HG03575 (cell line): ENCODE results near the gene GFRA4.

ENCODE experiments used
- ATAC-seq: cut with Tn5 transposase; IDR thresholded peaks from one replicate; pipeline ENCODE4 v1.9.1; 2021; ENCODE audit not compliant: unreplicated experiment, insufficient number of reproducible peaks, low FRiP score; ENCODE audit errors: extremely low read depth

GFRA4 gene

DNA sequence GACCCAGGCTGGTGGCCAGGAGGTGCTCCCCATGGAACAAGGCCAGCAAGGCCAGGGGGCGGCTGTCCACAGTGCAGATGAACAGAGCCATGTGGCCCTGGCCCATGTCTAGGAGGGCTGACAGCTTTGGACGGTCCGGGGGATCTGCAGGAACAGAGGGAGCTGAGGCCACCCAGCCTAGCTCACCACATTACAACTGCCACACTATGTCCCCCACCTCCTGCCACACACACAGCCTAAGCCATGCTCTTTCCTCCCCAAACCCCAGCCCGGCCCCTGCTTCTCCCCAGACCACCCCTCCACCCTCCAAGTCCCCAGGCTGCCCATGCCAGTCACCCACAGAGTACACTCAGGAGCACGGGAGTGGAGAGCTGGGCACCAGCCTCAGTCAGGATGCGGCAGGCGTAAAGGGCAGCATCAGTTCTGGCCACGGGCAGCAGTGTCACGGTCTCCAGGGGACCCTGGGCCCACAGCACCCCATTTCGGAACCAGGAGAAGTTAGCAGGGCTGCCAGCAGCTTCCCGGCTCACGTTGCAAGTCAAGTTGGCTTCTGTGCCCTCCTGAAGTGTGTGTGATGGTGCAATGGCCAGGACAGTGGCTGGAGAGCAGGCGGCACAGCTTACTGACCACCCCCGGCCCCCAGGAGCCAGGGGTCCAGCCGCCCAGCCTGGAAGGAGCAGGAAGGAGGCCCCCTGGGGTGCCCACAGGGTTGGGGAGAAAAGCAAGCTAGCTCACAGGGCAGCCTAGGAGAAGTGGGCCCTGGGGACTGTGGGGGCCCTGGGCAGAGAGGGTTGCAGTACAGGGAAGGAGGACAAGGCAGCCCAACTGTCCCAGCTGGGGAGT is 33.8 kb upstream of the GFRA4 start:
- ATAC-seq: no peak

DNA sequence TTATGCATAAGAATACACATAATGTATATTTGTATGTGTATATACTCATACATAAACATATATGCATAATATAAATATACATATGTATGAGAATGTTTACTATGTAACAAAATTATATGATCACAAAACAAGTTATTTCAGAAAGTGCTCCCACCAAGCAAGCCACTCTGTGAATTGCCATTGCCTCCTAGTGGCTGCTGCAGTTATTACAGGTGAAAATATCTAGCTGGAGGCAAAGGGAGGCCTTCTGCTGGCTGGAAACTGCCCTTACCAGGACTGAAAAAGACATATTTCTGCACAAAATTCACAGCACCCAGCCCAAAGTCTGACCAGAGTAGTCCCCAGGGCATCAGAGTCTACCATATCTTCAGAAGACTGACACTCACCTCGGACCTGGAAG is 33.0 kb upstream of the GFRA4 start:
- ATAC-seq: no peak

DNA sequence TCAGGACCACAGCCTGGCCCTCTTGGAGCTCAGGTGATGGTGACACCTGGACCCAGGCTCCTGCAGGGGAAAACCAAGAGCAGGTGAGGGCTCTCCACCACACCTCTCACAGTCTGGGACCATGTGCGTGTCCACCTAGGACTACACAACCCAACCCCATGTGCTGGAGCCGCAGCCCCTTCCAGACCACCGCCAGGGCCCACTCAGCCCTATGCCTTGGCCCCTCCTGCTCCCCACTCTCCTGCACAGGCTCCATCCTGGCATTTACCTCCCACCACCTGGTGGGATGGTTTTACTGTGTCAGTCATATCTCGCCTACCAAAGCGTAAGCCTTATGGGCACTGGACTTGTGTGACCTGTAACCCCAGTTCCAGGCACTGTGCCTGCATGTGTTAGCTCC is 31.7 kb upstream of the GFRA4 start:
- ATAC-seq: no peak

DNA sequence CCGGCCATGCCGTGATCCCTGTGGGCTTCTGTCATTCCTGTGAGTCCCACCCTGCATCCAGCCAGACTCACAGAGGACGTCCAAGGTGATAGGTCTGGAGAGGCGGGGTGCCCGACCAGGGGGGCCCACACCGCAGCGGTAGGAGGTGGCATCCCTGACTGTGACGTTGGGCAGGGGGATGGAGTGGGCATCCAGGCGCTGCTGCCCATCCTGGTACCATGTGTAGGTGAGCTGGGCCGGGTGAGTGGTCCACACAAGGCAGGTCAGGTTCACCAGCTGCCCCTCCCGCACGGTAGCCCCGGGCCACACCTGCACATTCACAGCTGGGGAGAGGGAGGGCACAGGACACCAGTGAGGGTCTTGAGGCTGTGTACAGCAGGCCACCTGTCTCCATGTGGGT is 30.2 kb upstream of the GFRA4 start:
- ATAC-seq: no peak

DNA sequence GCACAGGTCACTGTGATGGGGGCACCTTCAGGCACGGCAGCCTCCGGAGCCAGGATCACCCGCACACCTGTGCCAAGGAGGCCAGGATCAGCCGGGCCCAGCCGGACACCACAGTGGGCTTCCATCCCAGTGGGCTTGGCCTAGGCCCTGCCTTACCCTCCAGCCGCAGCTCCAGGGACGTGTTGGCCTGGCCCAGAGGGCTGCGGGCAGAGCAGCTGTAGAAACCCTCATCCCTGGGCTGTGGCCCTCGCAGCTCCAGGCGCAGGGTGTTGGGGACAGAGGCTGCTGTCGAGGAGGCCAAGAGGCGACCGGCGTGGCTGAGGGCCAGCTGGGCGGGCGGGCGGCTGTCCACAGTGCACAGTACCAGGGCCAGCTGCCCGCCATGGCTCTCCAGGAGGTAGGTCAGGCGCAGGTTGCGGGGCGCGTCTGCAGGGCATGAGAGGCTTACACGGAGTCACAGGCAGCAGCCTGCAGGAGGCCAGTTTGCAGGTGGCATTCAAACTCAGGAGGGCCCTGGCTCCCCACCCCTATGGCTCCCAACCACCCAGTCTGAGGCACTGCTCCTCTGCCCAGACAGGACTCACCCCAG is 29.6 kb upstream of the GFRA4 start:
- ATAC-seq: no peak

DNA sequence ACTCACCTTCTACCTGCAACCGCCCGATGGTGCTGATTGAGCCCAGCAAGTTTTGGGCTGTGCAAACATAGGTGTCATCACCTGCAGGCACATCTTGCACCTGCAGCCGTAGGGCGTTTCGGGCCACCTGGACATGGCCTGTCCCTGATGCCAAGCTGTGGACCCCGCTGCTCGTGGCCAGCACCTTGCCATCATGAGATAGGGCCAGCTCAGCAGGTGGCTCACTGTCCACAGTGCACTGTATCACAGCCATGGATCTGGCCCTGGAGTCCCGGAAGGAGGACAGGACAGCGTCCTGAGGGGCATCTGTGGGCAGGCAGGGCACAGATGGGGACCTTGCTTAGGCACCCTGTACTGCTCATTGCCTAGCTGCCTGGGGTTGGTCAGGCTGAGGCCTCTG is 28.7 kb upstream of the GFRA4 start:
- no peak for ATAC-seq

DNA sequence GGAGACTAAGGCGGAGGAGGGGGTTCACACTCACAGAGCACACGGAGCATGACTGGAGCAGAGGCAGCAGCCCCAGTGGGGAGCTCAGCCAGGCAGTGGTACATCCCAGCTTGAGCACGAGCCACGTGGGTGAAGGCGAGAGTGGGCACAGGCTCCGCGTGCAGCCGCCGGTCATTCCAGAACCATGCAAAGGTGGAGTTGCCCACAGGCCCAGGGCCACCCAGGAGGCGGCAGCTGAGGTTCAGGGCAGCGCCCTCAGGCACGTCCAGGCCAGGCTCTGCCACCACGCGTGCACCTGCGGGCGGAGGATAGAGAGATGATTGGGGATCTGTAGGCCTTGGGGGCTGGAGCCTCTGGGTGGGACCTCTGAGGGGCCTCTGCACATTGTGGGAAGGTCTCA is 28.1 kb upstream of the GFRA4 start:
- no peak for ATAC-seq

DNA sequence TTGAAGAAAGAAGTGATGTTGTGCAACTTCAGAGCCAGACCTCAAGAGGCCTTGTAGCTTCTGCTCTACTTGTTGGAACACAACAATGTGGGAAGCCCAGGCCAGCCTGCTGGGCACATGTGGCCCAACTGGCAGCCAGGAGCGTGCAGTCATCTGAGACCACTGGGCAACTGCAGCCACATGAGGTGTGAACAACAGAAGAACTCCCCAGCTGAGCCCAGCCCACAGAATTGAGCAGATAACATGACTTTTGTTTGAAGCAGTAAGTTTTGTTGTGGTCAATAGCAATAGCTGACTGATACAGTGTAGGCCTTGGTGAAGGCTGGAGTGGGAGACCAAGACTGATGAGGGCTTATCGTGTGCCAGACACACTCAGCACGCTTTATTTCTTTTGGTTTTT is 27.2 kb upstream of the GFRA4 start:
- no peak for ATAC-seq

DNA sequence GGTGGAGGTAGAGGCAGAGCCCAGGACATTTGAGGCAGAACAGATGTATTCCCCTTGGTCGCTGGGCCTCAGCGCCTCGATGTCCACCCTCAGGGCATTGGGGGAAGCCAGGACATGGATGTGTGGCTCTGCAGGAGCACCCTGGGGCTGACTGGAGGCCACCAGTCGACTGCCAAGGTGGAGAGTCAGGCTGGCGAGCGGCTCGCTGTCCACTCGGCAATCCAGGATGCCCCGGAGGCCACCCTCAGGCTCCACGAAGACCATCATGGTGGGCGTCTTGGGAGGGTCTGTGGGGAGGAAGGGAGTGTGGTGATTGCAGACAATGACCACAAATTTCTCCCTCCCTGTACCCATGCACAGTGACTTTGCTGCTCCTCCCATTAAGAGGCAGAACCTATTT is 26.8 kb upstream of the GFRA4 start:
- no peak for ATAC-seq

DNA sequence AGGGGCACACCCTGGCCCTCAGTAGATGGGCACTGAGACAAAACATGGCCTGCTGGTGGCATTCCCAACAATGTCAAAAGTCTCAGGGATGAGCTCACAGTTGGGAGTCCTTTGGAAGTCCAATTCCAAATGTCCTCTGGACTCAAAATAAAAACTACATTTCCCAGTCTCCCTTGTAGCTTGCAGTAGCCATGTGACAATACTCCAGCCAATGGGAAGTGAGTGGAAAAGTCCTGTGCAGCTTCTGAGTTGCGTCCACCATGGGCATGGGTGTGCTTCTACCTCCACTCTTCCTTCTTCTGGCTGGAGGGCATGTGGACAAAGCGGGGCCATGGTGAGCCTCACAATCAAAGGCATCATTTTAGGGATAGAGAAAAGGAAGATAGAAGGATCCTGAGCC is 24.5 kb upstream of the GFRA4 start:
- no peak for ATAC-seq

DNA sequence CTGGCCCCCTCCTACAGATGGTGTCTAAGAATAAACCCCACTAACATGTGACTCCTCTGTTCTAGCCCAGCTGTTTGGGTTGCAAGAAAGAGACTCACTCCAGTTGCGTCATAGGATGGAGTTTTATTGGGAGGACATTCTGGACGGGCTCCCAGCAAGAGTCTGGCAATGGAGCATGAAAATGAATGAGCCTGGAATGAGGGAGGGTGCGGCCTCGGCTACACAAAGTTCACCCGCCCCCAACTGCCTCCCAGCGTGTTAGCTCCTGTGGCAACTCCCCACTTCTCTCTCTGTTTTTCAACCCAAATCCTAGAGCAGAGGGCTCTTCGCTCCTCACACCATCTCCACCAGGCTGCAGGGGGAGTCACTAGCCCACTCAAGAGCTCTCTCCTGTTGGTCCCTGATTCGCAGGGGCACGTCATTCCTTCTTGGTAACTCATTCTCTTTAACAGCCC is 23.7 kb upstream of the GFRA4 start:
- no peak for ATAC-seq

DNA sequence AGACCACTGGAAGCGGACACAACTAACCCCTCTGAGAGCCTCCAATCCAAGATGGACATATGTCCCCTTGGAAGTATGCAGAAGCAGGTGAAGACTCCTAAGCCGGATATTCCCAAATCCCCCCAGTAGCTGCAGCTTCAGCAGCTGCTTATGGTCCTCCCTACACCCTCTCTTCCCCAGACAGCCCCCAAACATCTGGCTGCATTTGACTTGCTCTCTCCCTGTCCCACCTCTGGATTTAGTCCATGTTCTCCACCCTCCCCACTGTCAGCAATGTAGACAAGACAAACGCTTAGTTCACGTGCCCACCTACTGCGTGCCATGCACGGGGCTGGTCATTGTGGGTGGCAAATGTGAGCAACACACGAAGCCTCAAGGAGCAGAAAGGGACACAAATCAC is 23.2 kb upstream of the GFRA4 start:
- no peak for ATAC-seq

DNA sequence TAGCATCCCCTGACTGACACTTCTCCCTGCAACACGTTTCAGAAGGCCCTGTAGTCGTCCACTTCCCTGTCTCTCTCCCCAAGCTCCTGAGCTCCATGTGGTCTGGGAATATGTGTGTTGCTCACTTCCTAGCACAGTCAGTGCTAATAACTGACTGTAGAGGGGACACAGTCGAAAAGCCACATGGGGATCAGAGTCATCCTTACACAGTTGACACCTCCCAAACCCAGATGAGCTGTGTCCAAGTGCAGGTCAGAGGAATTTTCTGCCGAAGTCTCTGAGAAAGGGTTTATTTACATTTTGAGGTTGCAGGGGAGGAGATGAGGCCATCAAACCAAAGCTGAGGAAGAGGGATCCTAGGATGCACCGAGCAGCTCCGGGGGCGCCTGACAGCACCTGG is 22.1 kb upstream of the GFRA4 start:
- no peak for ATAC-seq

DNA sequence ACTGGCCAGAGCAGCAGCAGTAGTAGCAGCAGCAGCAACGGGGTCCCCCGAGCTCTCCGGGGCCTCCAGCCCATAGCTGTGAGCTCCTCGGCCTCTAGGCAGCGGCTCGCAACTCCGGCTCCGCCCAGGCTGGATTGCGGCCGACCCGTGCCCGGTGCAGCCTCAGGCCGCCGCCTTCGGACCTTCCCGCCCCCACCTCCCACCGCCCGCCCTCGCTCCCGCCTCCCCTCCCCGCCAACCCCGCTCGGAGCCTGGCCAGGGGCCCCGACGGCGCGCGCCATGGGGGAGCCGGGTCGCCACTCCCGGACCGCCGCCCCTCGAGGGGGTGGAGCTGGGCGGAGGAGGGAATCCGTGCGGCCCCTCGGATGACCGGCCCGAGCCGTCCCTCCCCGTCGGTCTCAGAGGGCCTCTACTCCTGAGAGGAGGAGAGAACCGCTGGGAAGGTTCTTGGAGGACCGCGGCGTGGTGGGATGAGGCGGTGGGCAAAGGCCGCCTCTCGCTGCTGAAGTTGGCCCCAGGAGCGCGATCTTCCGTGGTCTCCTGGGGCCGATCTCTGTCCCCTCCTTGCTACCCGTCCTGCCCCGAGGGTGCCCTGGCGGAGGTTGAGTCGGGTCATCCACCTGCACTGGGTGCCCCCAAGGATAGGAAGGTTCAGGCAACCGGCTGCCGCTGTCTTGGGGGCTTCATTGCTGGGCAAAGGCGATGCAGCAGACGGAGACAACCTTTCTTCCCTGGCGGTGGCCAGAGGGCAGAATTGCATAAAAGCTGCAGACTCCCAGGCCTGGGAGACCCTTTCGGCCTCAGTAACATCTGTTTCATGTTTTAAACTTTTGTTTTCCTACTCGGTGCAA is 19.0 kb upstream of the GFRA4 start, which contains the start of gene ADAM33:
Gene ADAM33 (minus strand): TSS at position 80 of the 851 bp plus-strand sequence. CDS start 6 bp downstream, at position 74.
- ATAC-seq: no peak

DNA sequence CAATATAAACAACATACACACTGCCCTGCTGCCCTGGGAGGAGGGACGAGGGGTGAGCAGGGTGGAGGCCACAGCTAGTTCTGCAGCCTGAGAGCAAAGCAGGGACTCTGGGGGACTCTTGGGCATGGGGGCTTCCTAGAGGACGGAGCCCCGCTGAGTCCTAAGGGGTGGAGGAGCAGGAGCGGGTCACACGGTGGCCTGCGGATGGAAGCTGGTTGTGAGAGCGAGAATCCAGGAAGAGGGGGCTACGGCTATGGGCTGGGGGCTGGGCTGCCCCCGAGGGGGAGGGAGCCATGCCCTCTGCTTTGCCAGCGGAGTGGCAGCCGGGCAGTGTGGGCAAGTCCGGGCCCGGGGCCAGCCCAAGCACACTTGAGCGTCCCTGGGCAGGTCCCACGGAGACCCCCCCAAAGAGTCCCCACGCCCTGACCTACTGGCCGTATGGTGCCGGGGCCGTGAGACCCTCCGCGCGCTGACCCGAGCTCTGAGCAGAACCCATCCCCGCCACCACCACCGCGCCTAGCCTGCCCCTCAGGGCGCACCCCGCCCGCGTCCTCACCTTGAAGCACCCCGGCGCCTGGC is 18.2 kb upstream of the GFRA4 start:
- ATAC-seq: no peak

DNA sequence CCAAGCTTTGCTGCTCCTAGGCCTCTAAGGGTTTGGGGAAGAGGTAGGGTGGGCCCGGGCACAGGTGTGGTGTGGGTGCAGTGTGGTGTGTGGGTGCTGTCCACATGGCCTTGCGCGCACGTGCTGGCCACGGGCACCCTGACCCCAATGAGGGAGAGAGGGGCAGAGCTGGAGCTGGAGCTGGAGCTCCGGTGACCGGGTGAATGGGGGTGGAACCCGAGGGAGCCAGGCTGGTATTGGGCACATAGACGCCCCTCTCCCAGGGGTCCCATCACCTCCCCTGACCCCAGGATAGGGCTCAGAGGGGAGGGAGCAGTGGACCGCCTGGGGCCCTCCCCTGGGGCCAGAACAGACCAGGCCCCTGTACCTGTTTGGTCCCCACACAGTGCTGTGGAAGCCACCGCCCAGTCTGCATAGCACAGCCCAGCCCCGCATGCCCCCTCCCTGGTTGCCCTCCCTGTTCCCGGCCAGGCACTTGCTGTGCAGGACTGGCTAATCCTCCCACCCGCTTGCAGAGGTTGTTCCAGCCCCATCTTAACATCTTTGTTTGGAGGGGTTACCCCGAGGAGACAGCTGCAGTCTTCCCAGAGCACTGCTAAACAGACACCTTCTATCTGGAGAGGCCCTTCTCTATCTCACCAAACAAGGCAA is 17.6 kb upstream of the GFRA4 start:
- ATAC-seq: no peak

DNA sequence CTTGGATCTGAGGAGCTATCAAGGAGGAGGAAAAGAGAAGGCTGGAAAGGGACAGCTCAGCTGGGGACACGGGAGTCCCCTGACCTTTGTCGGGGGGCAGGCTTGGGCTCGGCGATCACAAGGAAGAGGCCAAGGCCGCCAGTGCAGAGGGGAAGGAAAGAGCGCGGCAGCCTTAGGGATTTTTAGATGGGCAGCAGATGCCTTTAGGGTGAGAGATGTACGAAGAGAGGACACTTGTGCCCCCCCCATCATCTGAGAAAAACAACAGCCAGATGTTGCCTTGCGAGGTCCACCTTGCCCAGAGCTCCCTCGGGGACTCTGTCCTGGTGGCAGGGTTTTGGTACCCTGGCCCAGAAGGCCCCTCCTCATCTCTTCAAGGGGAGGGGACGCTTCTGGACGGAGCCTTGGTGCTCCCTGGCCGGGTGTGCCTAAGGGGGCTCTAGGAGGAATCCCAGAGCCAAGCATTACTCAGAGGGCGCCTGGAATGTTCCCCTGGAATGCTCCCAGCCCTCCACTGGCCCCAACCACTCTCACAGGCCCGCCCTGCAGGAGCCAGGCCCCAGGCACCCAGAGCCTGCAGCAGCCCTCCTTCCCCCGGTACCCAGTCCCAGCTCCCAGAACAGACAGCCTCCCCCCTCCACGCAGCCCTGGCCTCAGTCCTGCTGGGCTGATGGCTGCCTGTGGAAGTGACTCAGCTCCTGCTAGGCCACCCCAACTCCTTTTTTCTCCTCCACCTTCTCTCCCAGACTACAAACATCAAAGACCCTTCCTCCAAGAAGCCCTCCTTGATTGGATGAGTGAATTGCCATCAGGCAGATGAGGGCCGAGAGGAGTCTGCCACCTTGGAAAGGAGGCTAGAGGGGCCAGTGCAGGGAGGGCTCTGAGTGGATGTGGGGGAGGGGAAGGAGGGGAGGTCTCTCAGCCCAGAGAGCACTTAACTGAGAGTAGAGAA is 16.8 kb upstream of the GFRA4 start:
- no peak for ATAC-seq
